GM12878 (cell line): ENCODE data around the gene LGALS3BP. TPM values are rescaled to one million over a fixed set of nuclear protein-coding genes. Genes with fewer than 3 reads are reported as not detected.
A peak's percentile ranks its signal among the peaks of the same experiment; 100 is the strongest.

ENCODE experiments used
- ATAC-seq: fragments of 200-7000 bp; cut with Tn5 transposase; 3 replicates; pipeline ENCODE4 v1.9.1; 2020; ENCODE audit warnings: mild to moderate bottlenecking, moderate library complexity
- BruUV-seq: library from RNA; stranded (reverse); fragments of 400-500 nt; replicated peaks from 2 replicates; lab custom pipeline; 2021; lab: Mats Ljungman, UMichigan
- CTCF ChIA-PET: fragments of 300-600 bp; sonication (Branson Sonifier 250); formaldehyde crosslinking; extraction: SDS; loops from one replicate; lab custom pipeline; 2021; ENCODE audit warnings: inconsistent platforms; lab: Yijun Ruan, JAX
- POLR2A ChIA-PET: fragments of 350-600 bp; formaldehyde crosslinking; extraction: SDS; loops from one replicate; lab custom pipeline; 2021; ENCODE audit warnings: inconsistent platforms; lab: Charles Lee
- RAD21 ChIA-PET: fragments of 300-600 bp; sonication (Branson Sonifier 250); formaldehyde crosslinking; loops from one replicate; lab custom pipeline; 2023; ENCODE audit warnings: antibody characterized with exemption; ENCODE audit not compliant: unreplicated experiment; lab: Charles Lee
- SMC1A ChIA-PET: fragments of 300-600 bp; sonication (Branson Sonifier 250); formaldehyde crosslinking; loops from one replicate; lab custom pipeline; 2023; ENCODE audit not compliant: unreplicated experiment, uncharacterized antibody; lab: Charles Lee
- DNase-seq: peaks from one replicate; pipeline ENCODE4 v3.0.0-alpha.2; 2011; ENCODE audit warnings: low read depth, low spot score
- FAIRE-seq: peaks from 3 replicates; lab custom pipeline; 2011; peaks lifted over from hg19 to GRCh38; lab: Jason Lieb, UNC
- H2AFZ ChIP-seq: 2 replicates; pipeline ENCODE4 v1.6.0; 2011; ENCODE audit warnings: low read depth, low read length, control low read depth; ENCODE audit not compliant: control insufficient read depth
- H3K27ac ChIP-seq: 2 replicates; pipeline ENCODE4 v1.5.1; 2011; ENCODE audit warnings: control low read depth; ENCODE audit not compliant: control insufficient read depth, insufficient read depth
- H3K27me3 ChIP-seq, 2 experiments: replicated peaks in 1 of 2; 2 replicates each; pipeline versions ENCODE4 v1.6.0 to v1.6.1; 2011; ENCODE audit warnings: low read length in 1 of 2; ENCODE audit not compliant: control insufficient read depth in 2 of 2, insufficient read depth in 2 of 2
- H3K36me3 ChIP-seq, 2 experiments: 2 replicates each; pipeline ENCODE4 v1.5.1; 2011; ENCODE audit warnings: low read length in 1 of 2; ENCODE audit not compliant: control insufficient read depth in 2 of 2, insufficient read depth in 2 of 2
- H3K4me1 ChIP-seq: 2 replicates; pipeline ENCODE4 v1.6.1; 2011; ENCODE audit warnings: mild to moderate bottlenecking, low read length, moderate library complexity, mixed read lengths; ENCODE audit not compliant: control insufficient read depth, insufficient read depth
- H3K4me2 ChIP-seq: 2 replicates; pipeline ENCODE4 v1.6.0; 2011; ENCODE audit warnings: control low read depth; ENCODE audit not compliant: control insufficient read depth, insufficient read depth
- H3K4me3 ChIP-seq: fragments of 200-600 bp; sonication (generic); 2 replicates; pipeline ENCODE4 v1.5.1; 2016
- H3K79me2 ChIP-seq: 2 replicates; pipeline ENCODE4 v1.6.0; 2011; ENCODE audit warnings: low read length; ENCODE audit not compliant: control insufficient read depth, insufficient read depth
- H3K9ac ChIP-seq: 2 replicates; pipeline ENCODE4 v1.8.0; 2011; ENCODE audit warnings: low read length, control low read depth, mixed read lengths; ENCODE audit not compliant: control insufficient read depth, insufficient read depth
- H3K9me3 ChIP-seq: replicated peaks from 3 replicates; pipeline ENCODE4 v1.5.1; 2011; ENCODE audit warnings: mild to moderate bottlenecking, low read length; ENCODE audit not compliant: control insufficient read depth, insufficient read depth
- H4K20me1 ChIP-seq: 2 replicates; pipeline ENCODE4 v1.6.0; 2011; ENCODE audit not compliant: control insufficient read depth, insufficient read depth
- PML ChIP-seq: IDR thresholded peaks from 2 replicates; pipeline ENCODE4 v1.6.1; 2012; ENCODE audit warnings: low read length, inconsistent platforms
- WGBS: methylation state at CpG from one replicate; pipeline ENCODE4 v1.1.6; 2016; ENCODE audit warnings: low lambda C conversion rate; ENCODE audit not compliant: insufficient replicate concordance, insufficient coverage; ENCODE audit errors: missing lambda C conversion rate; 5-methylcytosine and 5-hydroxymethylcytosine counted together
- in situ Hi-C: fragments of 300-500 bp; cut with MboI; formaldehyde crosslinking; loops from 9 replicates; pipeline ENCODE4 v1.14.3; 2018; ENCODE audit warnings: mixed read lengths
- intact Hi-C: fragments of 100-400 bp; cut with micrococcal nuclease; formaldehyde crosslinking; loops from one replicate; pipeline ENCODE4 v1.14.2; 2022; ENCODE audit not compliant: unreplicated experiment
- polyA plus RNA-seq, 11 experiments: library from polyadenylated mRNA; depleted of rRNA in 4 of 11; unstranded in 6 of 11; stranded (reverse) in 5 of 11; fragments of >200 nt; fragmentation: Nextera tagmentation in 4 of 11; fragmentation: Illumina TruSeq in 1 of 11; extraction: Ambion mirVana in 4 of 11; extraction: Trizol in 1 of 11; gene quantifications; 1 replicate in 1 of 11; 2 replicates in 10 of 11; pipeline versions ENCODE4 v1.2.1 to v1.2.3, GENCODE V29; 2011 to 2016; ENCODE audit warnings: inconsistent platforms in 2 of 11, missing spikeins in 2 of 11, low read depth in 1 of 11
- total RNA-seq, 4 experiments: library from RNA; depleted of rRNA in 3 of 4; stranded (reverse); fragments of >200 nt in 3 of 4; fragmentation: Illumina TruSeq in 1 of 4; extraction: Trizol in 1 of 4; gene quantifications; 2 replicates each; pipeline versions ENCODE4 v1.2.1 to v1.2.3, GENCODE V29; 2013 to 2021
- TF ChIP-seq, protein P1 (sequence below): IDR thresholded peaks from 2 replicates; pipeline ENCODE4 v1.6.1; 2012; ENCODE audit warnings: low read depth, low read length, improper control_type of control experiment
- TF ChIP-seq, protein P2 (sequence below): IDR thresholded peaks from 2 replicates; pipeline ENCODE4 v1.6.1; 2011; ENCODE audit warnings: borderline replicate concordance, low read depth, mild to moderate bottlenecking, moderate library complexity, mixed read lengths, low read length; ENCODE audit not compliant: insufficient read depth; ENCODE audit errors: extremely low read length

LGALS3BP gene
- total and polyA plus RNA-seq, 10 of the 15 experiments (the other 5 are each of a cell fraction or from before 2014, with no cell fraction given): 0.52 to 5.2 (median 1.9) TPM

DNA sequence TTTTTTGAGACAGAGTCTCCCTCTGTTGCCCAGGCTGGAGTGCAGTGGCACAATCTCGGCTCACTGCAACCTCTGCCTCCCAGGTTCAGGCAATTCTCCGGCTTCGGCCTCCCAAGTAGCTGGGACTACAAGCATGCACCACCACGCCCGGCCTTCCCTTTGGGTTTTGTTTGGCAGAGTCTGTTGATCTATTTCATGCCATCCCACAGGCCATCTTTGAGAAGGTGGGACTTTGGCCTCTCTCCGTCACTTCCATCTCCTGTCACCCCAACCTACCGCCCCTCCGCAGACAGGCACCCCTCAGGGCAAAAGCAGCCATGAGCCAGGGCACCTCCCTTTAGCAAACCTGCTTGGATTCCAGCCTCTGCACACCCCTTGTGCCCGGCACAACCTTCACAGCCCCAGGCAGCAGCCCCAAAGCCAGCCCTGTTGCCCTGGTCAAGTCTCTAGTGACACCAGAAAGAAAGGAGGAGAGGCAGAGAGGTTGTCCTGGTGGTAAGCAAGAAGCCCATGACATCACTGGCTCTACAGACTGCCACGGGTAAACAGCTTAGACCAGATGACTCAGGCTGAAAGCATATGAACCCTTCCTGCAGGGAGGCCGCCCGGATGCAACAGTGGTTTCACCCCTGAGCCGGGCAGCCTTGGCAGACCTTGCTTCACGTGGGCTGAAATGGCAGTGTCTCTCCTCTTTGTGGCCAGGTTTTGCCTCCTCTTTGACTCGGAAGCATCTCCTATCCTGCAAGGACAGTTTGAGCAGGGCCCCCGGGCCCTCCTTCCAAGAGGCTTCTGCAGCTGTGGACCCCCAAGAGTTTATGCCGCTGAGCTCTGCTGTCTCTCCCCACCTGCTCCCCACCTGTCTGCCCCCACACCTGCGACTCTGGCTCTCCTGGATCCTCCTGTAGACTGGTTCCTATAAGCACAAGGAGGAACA is 46.4 kb downstream of the LGALS3BP start:
- Histone ChIP-seq H3K9me3 (no peaks in the 10 kb centered on the region), H3K27ac (no peak overlapping the region), H3K4me1 (peaks cover 3% of the 10 kb centered on the region; the same call in 1 of the 2 replicates), H3K4me3 (no peak overlapping the region), H3K79me2 (no peaks in the 10 kb centered on the region), H3K27me3 (no peaks in the 10 kb centered on the region; a peak in 3 of 4 replicates), H3K36me3 (no peaks in the 10 kb centered on the region), H3K4me2 (no peak overlapping the region), H4K20me1 (no peaks in the 10 kb centered on the region), H2AFZ (no peak overlapping the region; the same call in 1 of the 2 replicates), H3K9ac (no peak overlapping the region)
- BruUV-seq: no TSS peak
- ChIA-PET SMC1A (no interaction called here), POLR2A (no interaction called here), RAD21 (no interaction called here), CTCF (interaction anchor here (0.6 to 0.7 kb wide), 2 partner anchors 437 to 587 kb away, joined by 3 read pairs; no protein-coding TSS in a partner anchor)
- ATAC-seq: peak; percentile 99
- in situ Hi-C loops: no loop called here
- intact Hi-C loops: no loop called here
- peak; percentile 45 for DNase-seq
- WGBS: 40% methylated on average over 18 of the region's 18 CpGs
- FAIRE-seq: no peak
- TF ChIP-seq PML: no peak
- TF ChIP-seq, protein P1, sequence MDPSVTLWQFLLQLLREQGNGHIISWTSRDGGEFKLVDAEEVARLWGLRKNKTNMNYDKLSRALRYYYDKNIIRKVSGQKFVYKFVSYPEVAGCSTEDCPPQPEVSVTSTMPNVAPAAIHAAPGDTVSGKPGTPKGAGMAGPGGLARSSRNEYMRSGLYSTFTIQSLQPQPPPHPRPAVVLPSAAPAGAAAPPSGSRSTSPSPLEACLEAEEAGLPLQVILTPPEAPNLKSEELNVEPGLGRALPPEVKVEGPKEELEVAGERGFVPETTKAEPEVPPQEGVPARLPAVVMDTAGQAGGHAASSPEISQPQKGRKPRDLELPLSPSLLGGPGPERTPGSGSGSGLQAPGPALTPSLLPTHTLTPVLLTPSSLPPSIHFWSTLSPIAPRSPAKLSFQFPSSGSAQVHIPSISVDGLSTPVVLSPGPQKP: no peak
- TF ChIP-seq, protein P2, sequence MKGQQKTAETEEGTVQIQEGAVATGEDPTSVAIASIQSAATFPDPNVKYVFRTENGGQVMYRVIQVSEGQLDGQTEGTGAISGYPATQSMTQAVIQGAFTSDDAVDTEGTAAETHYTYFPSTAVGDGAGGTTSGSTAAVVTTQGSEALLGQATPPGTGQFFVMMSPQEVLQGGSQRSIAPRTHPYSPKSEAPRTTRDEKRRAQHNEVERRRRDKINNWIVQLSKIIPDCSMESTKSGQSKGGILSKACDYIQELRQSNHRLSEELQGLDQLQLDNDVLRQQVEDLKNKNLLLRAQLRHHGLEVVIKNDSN: peak; percentile 37
